CD8-positive, alpha-beta memory T cell (primary cell): ENCODE results near the gene IGDCC3. TPM values are rescaled to one million over a fixed set of nuclear protein-coding genes. Genes with fewer than 3 reads are reported as not detected.
A peak's percentile ranks its signal among the peaks of the same experiment; 100 is the strongest.

Experiments
- CTCF ChIA-PET: fragments of 350-600 bp; sonication (Branson Sonifier 250); formaldehyde crosslinking; loops from one replicate; lab custom pipeline; 2021; ENCODE audit warnings: antibody characterized with exemption; lab: Charles Lee
- POLR2A ChIA-PET: fragments of 350-600 bp; sonication (Branson Sonifier 250); formaldehyde crosslinking; loops from one replicate; lab custom pipeline; 2021; ENCODE audit warnings: antibody characterized with exemption; lab: Charles Lee
- DNase-seq, 5 donors: peaks; one replicate each; pipeline versions ENCODE4 v3.0.0 to v3.0.0-alpha.2; 2020 to 2022; ENCODE audit warnings: mixed read lengths in 1 of 5
- H3K27ac ChIP-seq: one replicate; pipeline ENCODE4 v1.7.0; 2013; ENCODE audit warnings: low read depth, mild to moderate bottlenecking, low read length, moderate library complexity
- H3K27me3 ChIP-seq: 2 replicates; pipeline ENCODE4 v1.7.0; 2013; ENCODE audit warnings: low read length, mild to moderate bottlenecking; ENCODE audit not compliant: insufficient read depth, poor library complexity, severe bottlenecking
- H3K36me3 ChIP-seq: 2 replicates; pipeline ENCODE4 v1.7.0; 2013; ENCODE audit warnings: mild to moderate bottlenecking, low read length, moderate library complexity; ENCODE audit not compliant: insufficient read depth
- H3K4me1 ChIP-seq: 2 replicates; pipeline ENCODE4 v1.7.0; 2013; ENCODE audit warnings: mild to moderate bottlenecking, low read length, moderate library complexity; ENCODE audit not compliant: insufficient read depth
- H3K4me3 ChIP-seq: 2 replicates; pipeline ENCODE4 v1.7.0; 2013; ENCODE audit warnings: mild to moderate bottlenecking, low read length
- H3K9me3 ChIP-seq: 2 replicates; pipeline ENCODE4 v1.7.0; 2013; ENCODE audit warnings: mild to moderate bottlenecking, low read length
- H3K27ac Mint-ChIP-seq, 8 donors: one replicate each; pipeline ENCODE4 v1.8.0; 2020 to 2021; ENCODE audit warnings: mixed read lengths in 8 of 8, mild to moderate bottlenecking in 6 of 8, inconsistent platforms in 3 of 8, moderate library complexity in 3 of 8
- H3K27me3 Mint-ChIP-seq, 2 donors: one replicate each; pipeline ENCODE4 v1.8.0; 2020 to 2021; ENCODE audit warnings: mixed read lengths in 2 of 2, mild to moderate bottlenecking in 1 of 2, moderate library complexity in 1 of 2
- H3K36me3 Mint-ChIP-seq, 3 donors: one replicate each; pipeline ENCODE4 v1.8.0; 2020 to 2021; ENCODE audit warnings: mixed read lengths in 3 of 3, inconsistent platforms in 1 of 3, mild to moderate bottlenecking in 1 of 3
- H3K4me1 Mint-ChIP-seq, 3 donors: one replicate each; pipeline ENCODE4 v1.8.0; 2020 to 2021; ENCODE audit warnings: mixed read lengths in 3 of 3, inconsistent platforms in 1 of 3, mild to moderate bottlenecking in 1 of 3
- H3K4me3 Mint-ChIP-seq, 7 donors: one replicate each; pipeline ENCODE4 v1.8.0; 2020 to 2021; ENCODE audit warnings: mixed read lengths in 7 of 7, mild to moderate bottlenecking in 6 of 7, moderate library complexity in 4 of 7, inconsistent platforms in 2 of 7
- H3K9me3 Mint-ChIP-seq, 5 donors: one replicate each; pipeline ENCODE4 v1.8.0; 2020 to 2022; ENCODE audit warnings: mixed read lengths in 5 of 5, mild to moderate bottlenecking in 3 of 5, moderate library complexity in 2 of 5, inconsistent platforms in 1 of 5
- polyA plus RNA-seq: library from polyadenylated mRNA; unstranded; fragments of 300-500 nt; fragmentation: Illumina TruSeq; gene quantifications from one replicate; pipeline ENCODE4 v1.2.3, GENCODE V29; 2021
- total RNA-seq, 2 experiments: library from RNA; stranded (reverse); gene quantifications; one replicate each; pipeline ENCODE4 v1.2.3, GENCODE V29; 2021

Gene IGDCC3
- total and polyA plus RNA-seq, 3 experiments from 2014 or later: not detected

DNA sequence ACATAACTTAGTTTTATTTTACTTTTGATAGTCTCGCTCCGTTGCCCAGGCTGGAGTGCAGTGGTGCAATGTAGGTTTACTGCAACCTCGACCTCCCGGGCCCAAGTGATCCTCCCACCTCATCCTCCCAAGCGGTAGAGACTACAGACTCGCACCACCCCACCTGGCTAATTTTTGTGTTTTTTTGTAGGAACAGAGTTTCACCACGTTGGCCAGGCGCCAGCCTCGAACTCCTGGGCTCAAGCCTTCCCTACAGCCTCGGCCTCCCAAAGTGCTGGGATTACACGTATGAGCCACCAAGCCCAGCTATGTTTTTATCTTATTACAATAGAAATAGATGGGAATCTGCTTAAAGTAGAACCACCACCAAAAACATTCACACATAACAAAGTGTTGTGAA is 79.1 kb downstream of the IGDCC3 start:
- Mint-ChIP-seq H3K27ac (peak overlapping the region in 5 of 8 donors; percentile 12 to 93 (median 70)), H3K4me3 (peak overlapping the region in 6 of 7 donors; percentile 69 to 95 (median 92)), H3K36me3 (peaks cover 0 to 2% (median 0%) of the 10 kb centered on the region in 3 donors), H3K27me3 (peaks cover 0 to 2% of the 10 kb centered on the region in 2 donors), H3K4me1 (peaks cover 29 to 44% (median 37%) of the 10 kb centered on the region in 3 donors), H3K9me3 (peaks cover 0 to 2% (median 0%) of the 10 kb centered on the region in 5 donors)
- DNase-seq: no peak
- Histone ChIP-seq H3K36me3 (no peaks in the 10 kb centered on the region), H3K4me3 (peak overlapping the region; percentile 26), H3K27ac (no peak overlapping the region), H3K27me3 (no peaks in the 10 kb centered on the region), H3K4me1 (peaks cover 38% of the 10 kb centered on the region), H3K9me3 (no peaks in the 10 kb centered on the region)
- ChIA-PET CTCF (interaction anchor here (1.0 to 2.5 kb wide), 3 partner anchors 12 to 270 kb away, joined by 3 to 16 read pairs (median 3); partner anchors contain the start of gene PARP16), POLR2A (interaction anchor here (1.0 kb wide), 1 partner anchor 12 kb away, joined by 6 read pairs; the partner anchor contains the start of gene PARP16)

DNA sequence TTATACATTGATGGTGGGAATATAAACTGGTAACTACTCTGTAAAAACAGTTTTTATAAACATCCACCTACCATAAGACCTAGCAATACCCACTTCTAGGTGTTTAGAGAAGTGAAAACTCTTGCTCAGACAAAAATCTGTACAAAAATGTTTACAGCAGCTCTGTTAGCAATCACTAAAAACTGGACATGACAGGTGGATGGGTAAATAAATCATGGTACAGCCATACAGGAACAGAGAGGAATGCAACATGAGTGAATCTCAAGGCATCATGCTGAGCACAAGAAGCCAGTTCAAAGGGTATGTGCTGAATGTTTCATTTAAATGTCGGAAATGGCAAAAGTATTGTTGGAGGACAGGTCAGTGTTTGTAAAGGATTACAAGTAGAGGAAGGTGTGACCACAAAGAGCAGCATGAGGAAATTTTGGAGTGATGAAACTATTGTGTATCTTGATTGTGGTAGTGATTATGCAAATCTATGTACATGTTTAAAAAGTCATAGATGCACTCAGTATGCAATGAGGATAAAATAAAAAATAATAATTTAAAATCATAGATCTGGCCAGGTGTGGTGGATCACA is 84.8 kb downstream of the IGDCC3 start:
- CTCF ChIA-PET: interaction anchor here (1.1 kb wide), 1 partner anchor 92 kb away, joined by 3 read pairs; no protein-coding TSS in a partner anchor
- H3K9me3 Mint-ChIP-seq: no peaks in the 10 kb centered on the region
- H3K27me3 ChIP-seq: no peaks in the 10 kb centered on the region
- no peak for DNase-seq
- H3K4me3 ChIP-seq: no peak overlapping the region
- H3K27me3 Mint-ChIP-seq: peaks cover 0 to 3% of the 10 kb centered on the region in 2 donors
- H3K4me1 ChIP-seq: peaks cover 20% of the 10 kb centered on the region
- no peak overlapping the region for H3K4me3 Mint-ChIP-seq
- peak overlapping the region in 1 of 8 donors; percentile 75 for H3K27ac Mint-ChIP-seq
- peaks cover 15 to 32% (median 21%) of the 10 kb centered on the region in 3 donors for H3K4me1 Mint-ChIP-seq
- no peak overlapping the region for H3K27ac ChIP-seq
- no peaks in the 10 kb centered on the region for H3K36me3 Mint-ChIP-seq
- no peaks in the 10 kb centered on the region for H3K36me3 ChIP-seq
- no peaks in the 10 kb centered on the region for H3K9me3 ChIP-seq
- POLR2A ChIA-PET: no interaction called here

DNA sequence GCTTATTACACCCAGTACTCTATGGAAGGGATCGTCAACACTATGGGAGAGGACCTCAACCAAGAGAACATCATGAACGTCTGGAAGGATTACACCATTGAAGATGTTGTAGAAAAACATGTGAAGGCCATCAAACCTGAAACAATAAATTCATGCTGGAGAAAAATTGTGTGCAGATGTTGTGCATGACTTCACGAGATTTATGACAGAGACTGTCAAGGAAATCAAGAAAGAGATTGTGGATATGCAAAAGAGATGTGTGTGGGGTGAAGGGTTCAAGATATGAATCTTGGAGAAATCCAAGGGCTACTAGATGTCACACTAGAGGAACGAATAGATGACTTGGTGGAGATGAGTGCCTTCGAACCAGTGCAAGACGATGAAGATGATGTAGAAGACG is 87.6 kb downstream of the IGDCC3 start:
- H3K27ac ChIP-seq: no peak overlapping the region
- peaks cover 0 to 8% (median 0%) of the 10 kb centered on the region in 3 donors for H3K36me3 Mint-ChIP-seq
- H3K4me1 ChIP-seq: peaks cover 17% of the 10 kb centered on the region
- H3K27me3 Mint-ChIP-seq: peaks cover 0 to 3% of the 10 kb centered on the region in 2 donors
- CTCF ChIA-PET: no interaction called here
- no peak for DNase-seq
- H3K36me3 ChIP-seq: no peaks in the 10 kb centered on the region
- POLR2A ChIA-PET: no interaction called here
- peak overlapping the region in 1 of 7 donors; percentile 43 for H3K4me3 Mint-ChIP-seq
- H3K9me3 Mint-ChIP-seq: no peaks in the 10 kb centered on the region
- no peak overlapping the region for H3K27ac Mint-ChIP-seq
- no peaks in the 10 kb centered on the region for H3K27me3 ChIP-seq
- no peak overlapping the region for H3K4me3 ChIP-seq
- H3K4me1 Mint-ChIP-seq: peaks cover 18 to 29% (median 26%) of the 10 kb centered on the region in 3 donors
- no peaks in the 10 kb centered on the region for H3K9me3 ChIP-seq

DNA sequence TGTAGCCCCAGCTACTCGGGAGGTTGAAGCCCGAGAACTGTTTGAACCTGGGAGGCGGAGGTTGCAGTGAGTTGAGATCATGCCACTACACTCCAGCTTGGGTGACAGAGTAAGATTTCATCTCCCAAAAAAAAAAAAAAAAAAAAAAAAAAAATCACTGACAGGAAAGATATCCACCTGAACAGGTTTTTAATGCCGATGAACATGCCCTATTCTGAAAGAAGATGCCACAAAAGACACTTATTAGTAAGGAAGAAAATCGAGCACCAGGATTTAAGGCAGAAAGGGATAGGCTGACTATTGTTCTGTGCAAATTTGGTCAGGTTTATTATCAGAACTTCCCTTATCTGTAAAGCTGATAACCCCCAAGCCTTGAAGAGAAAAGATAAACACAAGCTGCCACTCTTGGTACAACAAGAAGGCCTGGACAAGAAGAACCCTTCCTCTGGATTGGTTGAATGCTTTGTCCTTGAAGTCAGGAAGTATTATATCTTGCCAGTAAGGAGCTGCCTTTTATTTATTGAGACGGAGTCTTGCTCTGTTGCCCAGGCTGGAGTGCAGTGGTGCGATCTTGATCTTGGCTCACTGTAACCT is 88.4 kb downstream of the IGDCC3 start:
- H3K4me1 ChIP-seq: peaks cover 19% of the 10 kb centered on the region
- ChIA-PET CTCF (no interaction called here), POLR2A (interaction anchor here (0.6 kb wide), 1 partner anchor 109 kb away, joined by 3 read pairs; no protein-coding TSS in a partner anchor)
- Mint-ChIP-seq H3K4me3 (no peak overlapping the region), H3K27ac (no peak overlapping the region), H3K9me3 (no peaks in the 10 kb centered on the region), H3K27me3 (peaks cover 0 to 3% of the 10 kb centered on the region in 2 donors), H3K4me1 (peaks cover 17 to 31% (median 29%) of the 10 kb centered on the region in 3 donors), H3K36me3 (peaks cover 0 to 8% (median 0%) of the 10 kb centered on the region in 3 donors)
- DNase-seq: no peak
- no peak overlapping the region for H3K27ac ChIP-seq
- H3K27me3 ChIP-seq: no peaks in the 10 kb centered on the region
- H3K36me3 ChIP-seq: no peaks in the 10 kb centered on the region
- no peak overlapping the region for H3K4me3 ChIP-seq
- H3K9me3 ChIP-seq: no peaks in the 10 kb centered on the region

DNA sequence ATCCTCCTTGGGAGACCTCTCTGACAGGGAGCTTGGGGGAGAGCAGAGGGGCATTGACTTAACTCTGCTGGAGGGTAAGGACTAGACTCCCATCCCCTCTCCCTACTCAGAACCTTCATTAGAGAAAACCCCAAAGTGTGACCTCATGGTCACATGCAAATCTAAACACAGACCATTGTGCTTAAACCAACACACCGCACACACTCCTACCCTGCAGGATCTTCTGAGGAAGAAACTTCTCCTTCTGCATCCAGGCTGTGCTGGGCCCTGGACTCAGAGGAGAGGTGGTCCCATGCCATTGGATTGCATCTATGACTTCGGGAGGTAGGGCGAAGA is 90.3 kb downstream of the IGDCC3 start:
- no peak for DNase-seq
- Histone ChIP-seq H3K27me3 (no peaks in the 10 kb centered on the region), H3K27ac (peak overlapping the region; percentile 78), H3K4me3 (peak overlapping the region; percentile 80), H3K4me1 (peaks cover 23% of the 10 kb centered on the region), H3K9me3 (no peaks in the 10 kb centered on the region), H3K36me3 (no peaks in the 10 kb centered on the region)
- peak overlapping the region; percentile 7 to 96 (median 94) for H3K27ac Mint-ChIP-seq
- no peaks in the 10 kb centered on the region for H3K9me3 Mint-ChIP-seq
- ChIA-PET POLR2A (interaction anchor here (0.6 to 2.2 kb wide), 6 partner anchors 8 to 917 kb away, joined by 5 to 28 read pairs (median 15); partner anchors contain the start of genes CLPX, RNU5A-1 and RNU5B-1), CTCF (interaction anchor here (0.8 to 2.6 kb wide), 6 partner anchors 8 to 102 kb away, joined by 3 to 16 read pairs (median 8); partner anchors contain the start of genes CLPX and RNU5A-1)
- H3K27me3 Mint-ChIP-seq: peaks cover 0 to 2% of the 10 kb centered on the region in 2 donors
- peaks cover 26 to 43% (median 42%) of the 10 kb centered on the region in 3 donors for H3K4me1 Mint-ChIP-seq
- peak overlapping the region; percentile 67 to 94 (median 88) for H3K4me3 Mint-ChIP-seq
- peaks cover 0 to 16% (median 0%) of the 10 kb centered on the region in 3 donors for H3K36me3 Mint-ChIP-seq

DNA sequence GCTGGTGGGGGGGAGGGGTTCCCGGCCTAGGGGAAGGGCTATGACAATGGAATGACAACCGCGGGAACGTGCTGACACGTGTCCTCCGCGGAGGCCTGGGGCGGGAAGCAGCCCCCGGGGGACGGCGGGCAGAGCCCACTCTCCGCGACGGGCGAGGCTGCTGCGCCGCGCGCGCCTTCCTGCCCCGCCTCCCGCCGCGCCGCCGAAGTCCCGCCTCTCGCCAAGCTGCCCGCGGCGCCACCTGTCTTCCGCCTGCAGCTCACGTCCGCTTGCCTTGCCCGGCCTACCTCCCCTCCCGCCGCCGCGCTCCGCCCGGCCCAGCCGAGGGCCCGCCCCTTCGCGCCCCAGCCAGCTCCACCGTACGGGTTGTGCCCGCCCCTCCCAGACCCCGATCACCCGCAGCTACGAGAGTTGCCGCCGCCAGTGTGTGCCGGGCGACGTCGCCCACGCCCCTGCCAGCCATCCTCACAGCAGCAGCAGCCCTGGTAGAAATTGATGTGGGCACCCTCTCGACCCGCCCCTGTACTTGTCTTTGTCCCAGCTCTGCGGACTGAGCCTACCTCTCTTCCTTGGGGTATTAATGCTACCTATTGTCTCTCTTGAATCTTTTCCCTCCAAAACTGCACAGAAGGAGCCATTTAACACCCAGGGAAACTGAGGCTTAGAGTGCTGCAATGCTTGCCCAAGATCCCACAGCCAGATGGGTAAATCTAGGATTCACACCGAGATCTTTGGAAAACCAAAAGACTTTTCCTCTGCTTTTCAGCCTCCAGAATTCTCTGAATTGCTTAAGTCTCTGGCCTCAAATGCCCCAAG is 90.9 kb downstream of the IGDCC3 start, which contains the start of gene PARP16:
PARP16 (minus strand) TSS at position 180 of the 816 bp plus-strand sequence. CDS start 457 bp downstream, outside the sequence.
- Mint-ChIP-seq H3K9me3 (no peaks in the 10 kb centered on the region), H3K27me3 (peaks cover 0 to 2% of the 10 kb centered on the region in 2 donors), H3K4me3 (peak within 1 kb of the TSS; percentile 67 to 94 (median 88)), H3K4me1 (peaks cover 30 to 49% (median 48%) of the 10 kb centered on the region in 3 donors), H3K36me3 (peaks cover 0 to 19% (median 0%) of the 10 kb centered on the region in 3 donors), H3K27ac (peak within 1 kb of the TSS; percentile 7 to 96 (median 95))
- no peaks in the 10 kb centered on the region for H3K27me3 ChIP-seq
- H3K4me3 ChIP-seq: peak within 1 kb of the TSS; percentile 80
- POLR2A ChIA-PET: interaction anchor here (0.5 to 2.2 kb wide), 10 partner anchors 9 to 917 kb away, joined by 3 to 28 read pairs (median 5); partner anchors contain the start of genes CLPX, PDCD7, RNU5A-1 and RNU5B-1
- CTCF ChIA-PET: interaction anchor here (0.7 to 2.6 kb wide), 13 partner anchors 8 to 101 kb away, joined by 3 to 16 read pairs (median 5); partner anchors contain the start of genes CLPX, RNU5A-1 and RNU5B-1
- H3K27ac ChIP-seq: peak within 1 kb of the TSS; percentile 78
- H3K36me3 ChIP-seq: no peaks in the 10 kb centered on the region
- H3K4me1 ChIP-seq: peaks cover 23% of the 10 kb centered on the region
- DNase-seq: peak; percentile 90 to 95 (median 92)
- H3K9me3 ChIP-seq: no peaks in the 10 kb centered on the region

DNA sequence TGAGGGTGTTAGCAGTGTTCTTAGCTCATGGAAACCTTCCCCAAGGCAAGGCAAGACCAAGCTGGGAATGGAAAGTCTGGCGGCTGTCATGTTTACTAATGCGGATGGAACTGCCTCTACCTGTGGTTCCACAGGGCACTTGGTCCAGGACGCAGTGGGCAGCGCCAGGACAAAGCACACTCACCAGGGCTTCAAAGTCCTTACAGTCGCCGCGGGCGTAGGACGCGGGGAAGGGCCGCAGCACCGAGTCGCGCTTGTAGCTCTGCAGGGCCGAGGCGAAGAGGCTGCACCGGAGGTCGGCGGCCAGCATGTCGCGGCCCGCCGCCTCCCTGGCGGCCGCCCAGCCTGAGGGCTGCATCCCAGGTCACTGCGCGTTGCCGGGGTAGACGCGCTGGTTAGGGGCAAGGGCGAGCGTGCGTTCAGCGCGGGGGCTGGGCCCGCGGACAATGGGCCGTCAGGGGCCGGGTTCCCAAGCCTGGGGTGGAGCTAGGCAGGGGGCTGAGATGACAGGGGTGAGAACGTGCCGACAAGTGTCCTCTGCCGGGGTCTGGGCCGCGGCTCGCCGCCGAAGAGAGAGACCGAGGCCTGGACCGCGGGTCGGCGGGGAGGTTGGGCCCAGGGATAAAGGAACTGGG is 91.6 kb downstream of the IGDCC3 start:
- POLR2A ChIA-PET: interaction anchor here (0.5 to 2.2 kb wide), 9 partner anchors 10 to 252 kb away, joined by 3 to 28 read pairs (median 5); partner anchors contain the start of genes CLPX, PDCD7, RNU5A-1 and RNU5B-1
- H3K27ac Mint-ChIP-seq: peak overlapping the region; percentile 7 to 96 (median 88)

More for the DNA sequence above, 91.6 kb downstream of the IGDCC3 start:
- DNase-seq: peak in 1 of 5 donors; percentile 12
- CTCF ChIA-PET: interaction anchor here (0.7 to 2.6 kb wide), 13 partner anchors 9 to 101 kb away, joined by 3 to 16 read pairs (median 6); partner anchors contain the start of genes CLPX, RNU5A-1 and RNU5B-1
- Mint-ChIP-seq H3K4me3 (peak overlapping the region; percentile 67 to 94 (median 88)), H3K27me3 (peaks cover 0 to 2% of the 10 kb centered on the region in 2 donors), H3K9me3 (no peaks in the 10 kb centered on the region), H3K4me1 (peaks cover 30 to 53% (median 49%) of the 10 kb centered on the region in 3 donors), H3K36me3 (peaks cover 0 to 19% (median 0%) of the 10 kb centered on the region in 3 donors)
- H3K4me3 ChIP-seq: peak overlapping the region; percentile 80
- H3K9me3 ChIP-seq: no peaks in the 10 kb centered on the region
- no peaks in the 10 kb centered on the region for H3K27me3 ChIP-seq
- peak overlapping the region; percentile 78 for H3K27ac ChIP-seq
- no peaks in the 10 kb centered on the region for H3K36me3 ChIP-seq
- H3K4me1 ChIP-seq: peaks cover 23% of the 10 kb centered on the region
